ENCODE results near the gene SLCO4A1. TPM values are rescaled to one million over a fixed set of nuclear protein-coding genes. Genes with fewer than 3 reads are reported as not detected.

SLCO4A1 gene
- polyA plus RNA-seq, 1 donor from 2014 or later: 3.4 TPM

- Mint-ChIP-seq H3K27me3 (no peaks in the 10 kb centered on the region), H3K27ac (peak overlapping the region; percentile 39 to 94 (median 59)), H3K36me3 (peaks cover 3% of the 10 kb centered on the region), H3K4me3 (peak overlapping the region in 2 of 4 donors; percentile 58 to 75), H3K9me3 (no peaks in the 10 kb centered on the region), H3K4me1 (peaks cover 10 to 35% (median 17%) of the 10 kb centered on the region in 3 donors)
Observed at GRCh38 chr20:62653951-62654685, 11.8 kb downstream of the SLCO4A1 start.

GRCh38 chr20:62655282-62656196 lies 13.2 kb downstream of the SLCO4A1 start:
- Mint-ChIP-seq H3K27ac (peak overlapping the region in 1 of 3 donors; percentile 46), H3K4me1 (peaks cover 10 to 25% (median 16%) of the 10 kb centered on the region in 3 donors), H3K36me3 (peaks cover 3% of the 10 kb centered on the region), H3K9me3 (no peaks in the 10 kb centered on the region), H3K27me3 (no peaks in the 10 kb centered on the region), H3K4me3 (peak overlapping the region in 1 of 4 donors; percentile 48)

GRCh38 chr20:62656197-62656918 lies 14.1 kb downstream of the SLCO4A1 start:
- Mint-ChIP-seq H3K4me1 (peaks cover 4 to 16% (median 11%) of the 10 kb centered on the region in 3 donors), H3K27ac (peak overlapping the region in 1 of 3 donors; percentile 18), H3K36me3 (peaks cover 2% of the 10 kb centered on the region), H3K4me3 (no peak overlapping the region), H3K9me3 (no peaks in the 10 kb centered on the region), H3K27me3 (no peaks in the 10 kb centered on the region)

- Mint-ChIP-seq H3K9me3 (no peaks in the 10 kb centered on the region), H3K27ac (peak overlapping the region in 2 of 3 donors; percentile 18 to 46), H3K4me3 (no peak overlapping the region), H3K4me1 (peaks cover 0 to 12% (median 8%) of the 10 kb centered on the region in 3 donors), H3K27me3 (no peaks in the 10 kb centered on the region), H3K36me3 (peaks cover 2% of the 10 kb centered on the region)
Observed at GRCh38 chr20:62656919-62657588, 14.8 kb downstream of the SLCO4A1 start.

DNA sequence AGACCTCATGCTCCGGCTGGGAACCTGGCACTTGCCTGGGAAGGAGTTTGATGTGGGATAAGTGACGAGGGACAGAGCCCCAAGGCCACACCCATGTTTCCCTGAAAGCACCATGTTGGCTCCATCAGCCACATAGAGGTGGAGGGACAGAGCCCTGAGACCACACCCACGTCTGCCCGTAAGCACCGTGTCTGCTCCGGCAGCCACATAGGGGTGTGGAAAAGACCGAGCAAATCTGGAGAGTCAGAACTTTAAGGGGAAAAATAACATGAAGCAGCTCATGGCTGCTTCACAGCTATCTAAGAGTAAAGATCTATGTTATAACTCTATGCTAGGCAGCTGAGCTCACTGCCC lies 15.3 kb downstream of the SLCO4A1 start:
- Mint-ChIP-seq H3K36me3 (peaks cover 2% of the 10 kb centered on the region), H3K27ac (peak overlapping the region in 1 of 3 donors; percentile 46), H3K9me3 (no peaks in the 10 kb centered on the region), H3K27me3 (no peaks in the 10 kb centered on the region), H3K4me3 (no peak overlapping the region), H3K4me1 (peaks cover 0 to 8% (median 4%) of the 10 kb centered on the region in 3 donors)

GRCh38 chr20:62657956-62658355 lies 15.7 kb downstream of the SLCO4A1 start:
- Mint-ChIP-seq H3K4me3 (no peak overlapping the region), H3K27me3 (no peaks in the 10 kb centered on the region), H3K36me3 (peaks cover 2% of the 10 kb centered on the region), H3K9me3 (no peaks in the 10 kb centered on the region), H3K27ac (no peak overlapping the region), H3K4me1 (peaks cover 0 to 8% (median 3%) of the 10 kb centered on the region in 3 donors)

DNA sequence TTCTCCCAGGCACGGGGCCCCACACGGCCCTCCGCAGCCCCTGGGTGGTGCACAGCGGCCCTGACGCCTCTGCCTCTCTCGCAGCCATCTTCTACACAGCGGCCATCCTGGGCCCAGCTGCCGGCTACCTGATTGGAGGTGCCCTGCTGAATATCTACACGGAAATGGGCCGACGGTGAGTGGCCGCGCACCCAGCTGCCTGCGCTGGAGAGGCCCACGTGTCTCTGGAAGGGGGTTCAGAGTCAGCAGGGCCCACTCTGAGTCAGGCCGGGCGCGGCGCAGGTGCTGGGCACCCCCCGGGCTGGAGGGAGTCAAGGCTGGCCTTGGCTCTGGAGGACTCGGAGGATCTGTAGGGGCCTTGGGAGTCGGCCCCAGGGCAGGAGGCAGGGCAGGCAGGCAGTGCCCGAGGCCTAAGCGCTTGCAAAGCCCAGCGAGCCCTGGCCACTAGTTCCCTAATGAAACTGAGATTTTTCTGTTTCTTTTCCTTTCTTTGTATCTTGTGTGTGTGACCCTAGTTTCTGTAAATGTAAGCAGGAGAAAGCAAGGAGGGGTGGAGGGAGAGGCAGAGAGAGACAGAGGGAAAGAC lies 16.4 kb downstream of the SLCO4A1 start:
- Mint-ChIP-seq H3K27ac (peak overlapping the region in 1 of 3 donors; percentile 83), H3K4me1 (peaks cover 0 to 5% (median 3%) of the 10 kb centered on the region in 3 donors), H3K4me3 (peak overlapping the region in 1 of 4 donors; percentile 39), H3K27me3 (no peaks in the 10 kb centered on the region), H3K9me3 (no peaks in the 10 kb centered on the region), H3K36me3 (peaks cover 2% of the 10 kb centered on the region)

GRCh38 chr20:62659488-62660239 lies 17.4 kb downstream of the SLCO4A1 start:
- H3K9me3 Mint-ChIP-seq: no peaks in the 10 kb centered on the region
- no peak overlapping the region for H3K4me3 Mint-ChIP-seq
- H3K27me3 Mint-ChIP-seq: no peaks in the 10 kb centered on the region
- peaks cover 2% of the 10 kb centered on the region for H3K36me3 Mint-ChIP-seq
- peak overlapping the region in 1 of 3 donors; percentile 83 for H3K27ac Mint-ChIP-seq
- peaks cover 0 to 4% (median 3%) of the 10 kb centered on the region in 3 donors for H3K4me1 Mint-ChIP-seq

DNA sequence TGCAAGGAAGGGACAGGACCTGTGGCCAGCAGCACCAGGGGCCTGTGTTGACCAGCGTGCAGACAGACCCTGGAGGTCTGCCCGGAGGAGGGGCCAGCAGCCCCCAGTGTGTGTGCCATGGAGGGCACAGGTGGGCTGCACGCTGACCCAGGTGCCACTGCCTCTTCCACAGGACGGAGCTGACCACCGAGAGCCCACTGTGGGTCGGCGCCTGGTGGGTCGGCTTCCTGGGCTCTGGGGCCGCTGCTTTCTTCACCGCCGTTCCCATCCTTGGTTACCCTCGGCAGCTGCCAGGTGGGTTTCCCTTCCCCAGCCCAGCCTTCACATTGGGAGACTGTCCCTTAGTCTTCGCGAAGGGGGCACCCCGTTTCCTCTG lies 17.9 kb downstream of the SLCO4A1 start:
- Mint-ChIP-seq H3K4me1 (peaks cover 0 to 4% (median 3%) of the 10 kb centered on the region in 3 donors), H3K4me3 (no peak overlapping the region), H3K9me3 (no peaks in the 10 kb centered on the region), H3K27ac (no peak overlapping the region), H3K36me3 (peaks cover 2% of the 10 kb centered on the region), H3K27me3 (no peaks in the 10 kb centered on the region)

DNA sequence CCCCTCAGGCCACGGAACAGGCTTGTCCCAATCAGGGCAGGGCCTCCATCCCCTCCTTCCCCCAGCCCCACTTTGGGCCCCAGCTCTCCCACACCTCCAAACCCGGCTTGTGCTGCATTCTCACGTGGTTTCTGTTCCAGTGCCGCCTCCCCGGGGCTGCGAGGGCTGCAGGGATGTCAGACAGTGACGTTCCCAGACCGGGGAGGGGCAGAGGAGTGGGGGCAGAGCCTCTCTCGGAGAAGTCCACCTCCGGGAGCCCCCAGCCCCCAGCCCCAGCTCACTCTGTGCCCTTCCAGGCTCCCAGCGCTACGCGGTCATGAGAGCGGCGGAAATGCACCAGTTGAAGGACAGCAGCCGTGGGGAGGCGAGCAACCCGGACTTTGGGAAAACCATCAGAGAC lies 18.5 kb downstream of the SLCO4A1 start:
- Mint-ChIP-seq H3K4me1 (peaks cover 0 to 4% (median 2%) of the 10 kb centered on the region in 3 donors), H3K27me3 (no peaks in the 10 kb centered on the region), H3K9me3 (no peaks in the 10 kb centered on the region), H3K27ac (no peak overlapping the region), H3K36me3 (peaks cover 2% of the 10 kb centered on the region), H3K4me3 (no peak overlapping the region)

- Mint-ChIP-seq H3K27me3 (no peaks in the 10 kb centered on the region), H3K36me3 (peaks cover 2% of the 10 kb centered on the region), H3K4me3 (no peak overlapping the region), H3K4me1 (peaks cover 0 to 4% (median 2%) of the 10 kb centered on the region in 3 donors), H3K27ac (no peak overlapping the region), H3K9me3 (no peaks in the 10 kb centered on the region)
Observed at GRCh38 chr20:62661647-62662046, 19.3 kb downstream of the SLCO4A1 start.

DNA sequence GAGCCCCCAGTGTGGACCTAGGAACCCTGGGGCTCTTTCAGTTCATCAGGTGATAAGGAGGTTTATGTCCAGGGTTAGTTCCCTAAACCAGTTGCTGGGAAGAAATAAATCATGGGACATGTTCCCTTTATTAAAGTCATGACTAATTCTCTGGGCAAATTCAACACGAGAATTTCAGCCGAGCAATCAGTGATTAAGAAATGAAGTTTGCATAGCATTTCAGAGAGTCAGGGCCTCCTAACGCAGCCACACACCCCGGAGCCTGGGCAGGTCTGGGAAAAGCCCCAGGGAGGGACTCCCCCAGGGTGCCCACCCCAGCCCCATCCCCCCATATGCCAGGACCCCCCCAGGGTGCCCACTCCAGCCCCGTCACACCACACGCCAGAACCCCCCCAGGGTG lies 20.1 kb downstream of the SLCO4A1 start:
- peaks cover 0 to 4% (median 2%) of the 10 kb centered on the region in 3 donors for H3K4me1 Mint-ChIP-seq
- H3K27ac Mint-ChIP-seq: no peak overlapping the region
- H3K27me3 Mint-ChIP-seq: no peaks in the 10 kb centered on the region
- peaks cover 2% of the 10 kb centered on the region for H3K36me3 Mint-ChIP-seq
- H3K9me3 Mint-ChIP-seq: no peaks in the 10 kb centered on the region
- H3K4me3 Mint-ChIP-seq: no peak overlapping the region

- Mint-ChIP-seq H3K27me3 (no peaks in the 10 kb centered on the region), H3K9me3 (no peaks in the 10 kb centered on the region), H3K27ac (no peak overlapping the region), H3K4me1 (peaks cover 0 to 4% (median 2%) of the 10 kb centered on the region in 3 donors), H3K36me3 (peaks cover 2% of the 10 kb centered on the region), H3K4me3 (no peak overlapping the region)
Observed at GRCh38 chr20:62663145-62664018, 21.1 kb downstream of the SLCO4A1 start.
